SU-DHL-6 (cell line): ENCODE measurements around the gene EPHB1.

Experiments used
- H2AFZ ChIP-seq: fragments of 200-600 bp; sonication (generic); 2 replicates; pipeline ENCODE4 v1.6.1; 2014; ENCODE audit warnings: low read depth, mild to moderate bottlenecking, moderate library complexity, mixed read lengths, antibody characterized with exemption, low read length; ENCODE audit not compliant: severe bottlenecking
- H3F3A ChIP-seq: fragments of 200-600 bp; shearing (Covaris generic); 2 replicates; pipeline ENCODE4 v1.6.0; 2016; ENCODE audit warnings: antibody characterized with exemption, mild to moderate bottlenecking; ENCODE audit not compliant: insufficient read depth
- H3K27ac ChIP-seq: fragments of 200-600 bp; sonication (generic); 2 replicates; pipeline ENCODE4 v1.5.1; 2016; ENCODE audit warnings: low read depth, mild to moderate bottlenecking, low read length, moderate library complexity, mixed read lengths
- H3K27me3 ChIP-seq: fragments of 200-600 bp; sonication (generic), shearing (Covaris generic); 2 replicates; pipeline ENCODE4 v1.6.0; 2014; ENCODE audit warnings: mild to moderate bottlenecking, low read length
- H3K36me3 ChIP-seq: fragments of 200-600 bp; sonication (generic); 2 replicates; pipeline ENCODE4 v1.6.1; 2014; ENCODE audit warnings: mild to moderate bottlenecking, low read length, mixed read lengths
- H3K4me2 ChIP-seq: fragments of 300-600, 200-600 bp; shearing (Covaris generic), sonication (generic); 2 replicates; pipeline ENCODE4 v1.6.0; 2014; ENCODE audit warnings: low read length, low read depth, mild to moderate bottlenecking; ENCODE audit not compliant: poor library complexity, severe bottlenecking
- H3K4me3 ChIP-seq: fragments of 200-600 bp; sonication (generic); 2 replicates; pipeline ENCODE4 v1.5.1; 2014; ENCODE audit warnings: antibody characterized with exemption, low read length, mild to moderate bottlenecking, mixed read lengths; ENCODE audit not compliant: insufficient read depth, poor library complexity, severe bottlenecking
- H3K79me2 ChIP-seq: fragments of 200-600 bp; sonication (generic); 2 replicates; pipeline ENCODE4 v1.6.1; 2014; ENCODE audit warnings: mild to moderate bottlenecking, low read length, moderate library complexity; ENCODE audit not compliant: insufficient read depth
- H3K9ac ChIP-seq: fragments of 200-600 bp; sonication (generic); 2 replicates; pipeline ENCODE4 v1.7.0; 2014; ENCODE audit warnings: mild to moderate bottlenecking, low read length
- H3K9me2 ChIP-seq: fragments of 200-600 bp; sonication (generic); replicated peaks from 2 replicates; pipeline ENCODE4 v1.6.1; 2014; ENCODE audit warnings: low read length; ENCODE audit not compliant: insufficient read depth
- H3K9me3 ChIP-seq: fragments of 200-600 bp; sonication (generic); 2 replicates; pipeline ENCODE4 v1.6.1; 2014; ENCODE audit warnings: low read length, mixed read lengths; ENCODE audit not compliant: insufficient read depth
- H4K20me1 ChIP-seq: fragments of 200-600 bp; sonication (generic); 2 replicates; pipeline ENCODE4 v1.6.1; 2014; ENCODE audit warnings: low read depth, mild to moderate bottlenecking, antibody characterized with exemption, low read length, moderate library complexity, mixed read lengths
- CTCF ChIP-seq: fragments of 200-600 bp; sonication (generic); IDR thresholded peaks from one replicate; pipeline ENCODE4 v1.5.1; 2017; ENCODE audit warnings: antibody characterized with exemption, mild to moderate bottlenecking, low read length, moderate library complexity; ENCODE audit not compliant: insufficient read depth, poor library complexity, severe bottlenecking
- EZH2phosphoT487 ChIP-seq: fragments of 200-600 bp; sonication (generic), shearing (Covaris generic); conservative IDR thresholded peaks from 2 replicates; pipeline ENCODE4 v1.6.1; 2018; ENCODE audit warnings: mild to moderate bottlenecking, antibody characterized with exemption, low read length, moderate library complexity, mixed read lengths

Gene EPHB1

GRCh38 chr3:135047061-135047460, 252.0 kb downstream of the EPHB1 start:
- Histone ChIP-seq H4K20me1 (no peaks in the 10 kb centered on the region), H3K27me3 (no peaks in the 10 kb centered on the region), H3K4me2 (no peak overlapping the region), H3K9me2 (no peaks in the 10 kb centered on the region), H3K79me2 (no peaks in the 10 kb centered on the region), H3K4me3 (no peak overlapping the region), H3K9me3 (no peaks in the 10 kb centered on the region), H2AFZ (no peak overlapping the region), H3K36me3 (no peaks in the 10 kb centered on the region), H3F3A (no peaks in the 10 kb centered on the region), H3K9ac (no peak overlapping the region), H3K27ac (no peak overlapping the region)
- no peak for TF ChIP-seq CTCF
- no peak for TF ChIP-seq EZH2phosphoT487

- no peak overlapping the region for H3K9ac ChIP-seq
- no peak overlapping the region for H3K4me2 ChIP-seq
- no peaks in the 10 kb centered on the region for H3K79me2 ChIP-seq
- TF ChIP-seq EZH2phosphoT487 (no peak), CTCF (no peak)
- H2AFZ ChIP-seq = no peak overlapping the region
- no peak overlapping the region for H3K4me3 ChIP-seq
- H4K20me1 ChIP-seq = no peaks in the 10 kb centered on the region
- H3K27ac ChIP-seq = no peak overlapping the region
- H3K36me3 ChIP-seq = no peaks in the 10 kb centered on the region
- no peaks in the 10 kb centered on the region for H3K27me3 ChIP-seq
- H3K9me3 ChIP-seq = no peaks in the 10 kb centered on the region
- H3K9me2 ChIP-seq = no peaks in the 10 kb centered on the region
- no peaks in the 10 kb centered on the region for H3F3A ChIP-seq
Measured at GRCh38 chr3:135050536-135050935, 255.5 kb downstream of the EPHB1 start.

GRCh38 chr3:135051409-135051973, 256.4 kb downstream of the EPHB1 start:
- H3K79me2 ChIP-seq = no peaks in the 10 kb centered on the region
- H3K4me3 ChIP-seq = no peak overlapping the region
- H3K9me2 ChIP-seq = no peaks in the 10 kb centered on the region
- no peak overlapping the region for H3K9ac ChIP-seq
- H3K4me2 ChIP-seq = no peak overlapping the region
- TF ChIP-seq CTCF (no peak), EZH2phosphoT487 (no peak)
- no peaks in the 10 kb centered on the region for H4K20me1 ChIP-seq
- H3K36me3 ChIP-seq = no peaks in the 10 kb centered on the region
- no peak overlapping the region for H3K27ac ChIP-seq
- no peaks in the 10 kb centered on the region for H3K9me3 ChIP-seq
- no peaks in the 10 kb centered on the region for H3K27me3 ChIP-seq
- H2AFZ ChIP-seq = no peak overlapping the region
- no peaks in the 10 kb centered on the region for H3F3A ChIP-seq

- Histone ChIP-seq H4K20me1 (no peaks in the 10 kb centered on the region), H3K9ac (no peak overlapping the region), H2AFZ (no peak overlapping the region), H3K4me2 (no peak overlapping the region), H3K9me3 (no peaks in the 10 kb centered on the region), H3K79me2 (no peaks in the 10 kb centered on the region), H3K4me3 (no peak overlapping the region), H3K36me3 (no peaks in the 10 kb centered on the region), H3K27ac (no peak overlapping the region), H3K9me2 (no peaks in the 10 kb centered on the region), H3K27me3 (no peaks in the 10 kb centered on the region), H3F3A (no peaks in the 10 kb centered on the region)
- TF ChIP-seq CTCF (no peak), EZH2phosphoT487 (no peak)
Measured at GRCh38 chr3:135055449-135055848, 260.4 kb downstream of the EPHB1 start.
